Epithelial cell of proximal tubule (primary cell): Measurements from ENCODE around the gene PRG3. TPM values are rescaled to one million over a fixed set of nuclear protein-coding genes. Genes with fewer than 3 reads are reported as not detected.

Experiments used
- DNase-seq: peaks from one replicate; pipeline ENCODE4 v3.0.0-alpha.2; 2011; ENCODE audit warnings: low read depth
- H3K4me3 ChIP-seq: 2 replicates; pipeline ENCODE4 v1.5.1; 2011; ENCODE audit warnings: low read depth, mild to moderate bottlenecking, low read length
- total RNA-seq: library from RNA; depleted of rRNA; stranded (reverse); fragments of >200 nt; gene quantifications from 2 replicates; pipeline ENCODE4 v1.2.3, GENCODE V29; 2015
- TF ChIP-seq, protein P1 (sequence below): conservative IDR thresholded peaks from 2 replicates; pipeline ENCODE4 v1.5.1; 2012; ENCODE audit warnings: low read depth, mild to moderate bottlenecking, low read length

Gene PRG3
- total RNA-seq, 1 donor from 2014 or later = not detected

DNA sequence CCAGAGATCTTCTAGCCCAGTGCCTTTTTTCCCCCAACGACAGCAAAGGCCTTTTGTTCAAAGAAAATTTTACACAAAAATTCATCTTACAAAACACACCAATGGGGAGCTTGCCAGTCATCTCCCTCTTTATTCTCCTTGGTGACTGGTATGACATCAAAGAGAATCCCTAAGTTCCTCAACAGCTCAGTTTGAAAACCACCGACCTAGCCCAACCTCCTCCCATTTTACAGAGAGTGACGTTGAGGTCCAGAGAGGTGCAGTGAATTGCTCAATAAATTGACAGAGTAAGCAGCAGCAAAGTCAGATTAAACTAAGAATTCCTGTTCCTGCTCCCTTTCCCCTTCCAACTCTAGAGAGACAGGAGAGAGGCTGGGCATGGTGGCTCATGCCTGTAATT is 38.2 kb upstream of the PRG3 start:
- TF ChIP-seq, protein P1, sequence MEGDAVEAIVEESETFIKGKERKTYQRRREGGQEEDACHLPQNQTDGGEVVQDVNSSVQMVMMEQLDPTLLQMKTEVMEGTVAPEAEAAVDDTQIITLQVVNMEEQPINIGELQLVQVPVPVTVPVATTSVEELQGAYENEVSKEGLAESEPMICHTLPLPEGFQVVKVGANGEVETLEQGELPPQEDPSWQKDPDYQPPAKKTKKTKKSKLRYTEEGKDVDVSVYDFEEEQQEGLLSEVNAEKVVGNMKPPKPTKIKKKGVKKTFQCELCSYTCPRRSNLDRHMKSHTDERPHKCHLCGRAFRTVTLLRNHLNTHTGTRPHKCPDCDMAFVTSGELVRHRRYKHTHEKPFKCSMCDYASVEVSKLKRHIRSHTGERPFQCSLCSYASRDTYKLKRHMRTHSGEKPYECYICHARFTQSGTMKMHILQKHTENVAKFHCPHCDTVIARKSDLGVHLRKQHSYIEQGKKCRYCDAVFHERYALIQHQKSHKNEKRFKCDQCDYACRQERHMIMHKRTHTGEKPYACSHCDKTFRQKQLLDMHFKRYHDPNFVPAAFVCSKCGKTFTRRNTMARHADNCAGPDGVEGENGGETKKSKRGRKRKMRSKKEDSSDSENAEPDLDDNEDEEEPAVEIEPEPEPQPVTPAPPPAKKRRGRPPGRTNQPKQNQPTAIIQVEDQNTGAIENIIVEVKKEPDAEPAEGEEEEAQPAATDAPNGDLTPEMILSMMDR = no peak
- DNase-seq = no peak
- H3K4me3 ChIP-seq = no peak overlapping the region

GRCh38 chr11:57418131-57418530 is 37.2 kb upstream of the PRG3 start:
- no peak overlapping the region for H3K4me3 ChIP-seq
- DNase-seq = no peak
- TF ChIP-seq, protein P1 = no peak

DNA sequence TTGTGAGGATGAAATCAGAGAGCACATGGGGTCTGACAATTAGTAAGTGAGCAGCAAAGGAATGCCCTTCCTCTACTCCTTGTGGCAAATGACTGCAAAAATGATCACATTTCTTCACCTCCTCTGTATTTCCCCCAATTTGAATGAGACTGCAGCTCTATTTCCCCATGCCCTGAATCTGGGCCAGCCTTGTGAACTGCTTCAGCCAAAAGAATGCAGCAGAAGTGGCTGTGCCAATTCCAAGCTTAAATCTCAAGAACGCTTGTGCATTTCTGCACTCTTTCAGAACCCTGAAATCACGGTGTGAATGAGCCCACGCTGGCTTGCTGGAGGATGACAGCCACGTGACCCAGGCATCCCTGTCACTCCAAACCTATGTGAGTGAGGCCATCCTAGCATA is 36.1 kb upstream of the PRG3 start:
- no peak for DNase-seq

DNA sequence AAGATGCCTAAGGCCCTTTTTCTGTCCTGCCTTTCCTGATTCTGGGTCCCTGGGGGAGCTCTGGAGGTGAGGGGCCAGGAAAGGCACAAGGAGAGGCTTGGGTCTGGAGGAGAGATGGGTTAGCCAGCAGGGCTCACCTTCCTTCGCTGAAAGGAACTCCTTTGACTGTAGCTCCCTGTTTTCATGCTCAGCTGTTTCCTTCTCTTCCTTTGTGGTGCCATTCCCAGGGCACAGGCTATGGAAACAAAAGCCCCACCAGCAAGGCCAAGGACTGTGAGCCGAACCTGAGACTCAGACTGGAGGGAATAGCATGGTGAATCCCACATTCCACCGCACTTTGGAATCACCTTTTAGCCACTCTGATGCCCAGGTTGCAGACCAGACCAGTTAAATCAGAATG is 35.5 kb upstream of the PRG3 start:
- H3K4me3 ChIP-seq = no peak overlapping the region
- DNase-seq = no peak
- TF ChIP-seq, protein P1 = no peak

More for the DNA sequence above, 36.1 kb upstream of the PRG3 start:
- H3K4me3 ChIP-seq = no peak overlapping the region
- TF ChIP-seq, protein P1 = no peak

DNA sequence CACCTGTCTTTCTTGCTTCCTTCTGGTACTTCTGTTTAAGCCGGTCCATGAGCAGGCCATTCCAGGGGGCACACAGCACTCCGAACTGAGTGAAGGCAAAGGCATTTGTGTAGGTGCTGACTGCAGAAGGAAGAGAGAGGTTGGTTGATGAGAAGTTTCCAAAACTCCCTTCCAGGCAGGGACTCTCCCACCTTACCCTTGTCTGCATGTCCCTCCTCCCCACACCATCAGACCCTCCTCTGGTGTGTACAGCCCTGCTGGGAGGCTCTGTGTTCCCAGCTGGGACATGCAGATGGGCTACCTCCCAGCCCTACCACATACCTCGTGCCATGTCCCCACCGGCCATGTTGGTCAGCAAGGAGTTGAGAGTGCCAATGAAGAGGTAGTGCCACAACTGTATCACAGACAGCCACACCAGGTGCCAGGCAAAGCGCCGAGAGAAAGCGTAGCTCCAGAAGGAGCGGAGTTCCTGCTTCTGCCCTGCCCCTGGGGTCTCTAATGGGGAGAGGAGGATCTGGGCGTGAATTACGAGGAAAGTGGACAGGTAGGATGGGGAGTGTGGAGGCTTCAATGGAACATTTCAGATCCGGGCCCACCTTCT is 33.8 kb upstream of the PRG3 start:
- TF ChIP-seq, protein P1 = no peak
- DNase-seq = no peak
- H3K4me3 ChIP-seq = no peak overlapping the region

- no peak for DNase-seq
- H3K4me3 ChIP-seq = no peak overlapping the region
- TF ChIP-seq, protein P1 = no peak
Observed at GRCh38 chr11:57413681-57414080, 32.7 kb upstream of the PRG3 start.

- no peak overlapping the region for H3K4me3 ChIP-seq
- peak; percentile 59 for DNase-seq
- TF ChIP-seq, protein P1 = no peak
Observed at GRCh38 chr11:57410287-57410686, 29.3 kb upstream of the PRG3 start.
